Stimulated activated CD8-positive, alpha-beta memory T cell treated with anti-CD3 and anti-CD28 coated beads, Interleukin-15, amount 100 ng/mL, for 24 hours (primary cell): Measurements from ENCODE around the gene CDCA4.
"Not testable (repeated sequence)": the region's sequence is repeated elsewhere in the genome, so short reads cannot be mapped to it uniquely, and the experiment has no call there.

Experiments used
- DNase-seq: peaks from one replicate; pipeline ENCODE4 v3.0.0-alpha.2; 2020; ENCODE audit warnings: low read depth

Gene CDCA4

DNA sequence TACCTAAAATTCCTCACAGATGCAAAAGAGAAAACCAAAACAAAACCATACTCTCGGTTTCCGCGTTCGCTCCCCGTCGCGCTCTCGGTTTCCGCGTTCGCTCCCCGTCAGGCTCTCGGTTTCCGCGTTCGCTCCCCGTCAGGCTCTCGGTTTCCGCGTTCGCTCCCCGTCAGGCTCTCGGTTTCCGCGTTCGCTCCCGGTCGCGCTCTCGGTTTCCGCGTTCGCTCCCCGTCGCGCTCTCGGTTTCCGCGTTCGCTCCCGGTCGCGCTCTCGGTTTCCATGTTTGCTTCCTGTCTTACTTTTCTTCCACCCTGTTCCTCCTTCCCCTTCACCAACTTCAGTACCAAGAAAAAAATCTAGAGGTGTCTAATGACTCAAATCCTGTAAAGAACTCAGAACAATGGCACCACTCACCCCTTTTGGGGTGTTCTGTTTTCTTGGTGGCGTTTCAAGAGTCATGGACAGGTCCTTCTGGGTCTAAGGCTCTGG, 12.6 kb upstream of the CDCA4 start:
- not testable (repeated sequence) for DNase-seq

DNA sequence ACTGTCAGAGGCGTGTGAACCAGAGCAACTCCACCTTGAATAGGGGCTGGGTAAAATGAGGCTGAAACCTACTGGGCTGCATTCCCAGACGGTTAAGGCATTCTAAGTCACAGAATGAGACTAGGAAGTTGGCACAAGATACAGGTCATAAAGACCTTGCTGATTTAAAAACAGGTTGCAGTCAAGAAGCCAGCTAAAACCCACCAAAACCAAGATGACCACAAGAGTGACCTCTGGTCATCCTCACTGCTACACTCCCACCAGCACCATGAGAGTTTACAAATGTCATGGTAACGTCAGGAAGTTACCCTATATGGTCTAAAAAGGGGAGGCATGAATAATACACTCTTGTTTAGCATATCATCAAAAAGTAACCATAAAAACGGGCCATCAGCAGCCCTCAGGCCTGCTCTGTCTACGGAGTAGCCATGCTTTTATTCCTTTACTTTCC, 11.6 kb upstream of the CDCA4 start:
- DNase-seq, result not testable (repeated sequence)

DNA sequence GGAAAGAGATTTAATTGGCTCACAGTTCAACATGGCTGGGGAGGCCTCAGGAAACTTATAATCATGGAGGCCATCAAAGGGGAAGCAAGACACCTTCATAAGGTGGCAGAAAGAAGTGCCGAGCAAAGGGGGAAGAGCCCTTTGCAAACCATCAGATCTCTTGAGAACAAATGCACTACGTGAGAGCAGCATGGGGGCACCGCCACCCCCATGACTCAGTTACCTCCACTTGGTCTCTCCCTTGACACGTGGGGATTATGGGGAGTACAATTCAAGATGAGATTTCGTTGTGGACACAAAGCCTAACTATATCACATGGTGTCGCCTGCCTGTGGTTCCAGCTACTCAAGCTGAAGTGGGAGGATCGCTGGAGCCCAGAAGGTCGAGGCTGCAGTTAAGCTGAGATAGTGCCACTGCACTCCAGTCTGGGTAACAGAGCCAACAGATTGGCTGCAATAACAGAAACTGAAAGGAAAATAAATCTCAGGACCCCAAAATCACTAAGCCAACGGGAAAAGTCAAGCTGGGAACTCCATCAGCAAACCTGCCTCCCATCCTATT, 10.0 kb upstream of the CDCA4 start:
- no peak for DNase-seq

DNA sequence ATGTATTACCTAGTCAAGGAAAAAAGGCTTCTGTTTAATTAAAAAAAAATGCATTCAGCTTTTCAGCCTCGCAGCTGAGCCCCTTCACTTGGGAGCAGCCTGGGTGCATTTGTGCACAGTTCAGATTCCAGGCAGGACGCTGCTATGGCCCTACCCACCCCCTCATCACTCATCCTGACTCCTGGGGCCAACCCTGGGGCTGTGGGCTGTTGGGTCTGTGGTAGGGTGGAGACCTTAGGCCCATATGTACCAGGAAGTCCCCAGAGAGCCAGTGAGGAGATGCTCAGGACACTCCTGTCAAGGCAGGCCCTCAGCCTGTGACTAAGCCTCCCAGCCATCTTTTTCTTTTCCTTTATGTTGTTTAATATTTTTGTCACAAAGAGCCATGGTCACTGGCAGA, 9.3 kb upstream of the CDCA4 start:
- no peak for DNase-seq

DNA sequence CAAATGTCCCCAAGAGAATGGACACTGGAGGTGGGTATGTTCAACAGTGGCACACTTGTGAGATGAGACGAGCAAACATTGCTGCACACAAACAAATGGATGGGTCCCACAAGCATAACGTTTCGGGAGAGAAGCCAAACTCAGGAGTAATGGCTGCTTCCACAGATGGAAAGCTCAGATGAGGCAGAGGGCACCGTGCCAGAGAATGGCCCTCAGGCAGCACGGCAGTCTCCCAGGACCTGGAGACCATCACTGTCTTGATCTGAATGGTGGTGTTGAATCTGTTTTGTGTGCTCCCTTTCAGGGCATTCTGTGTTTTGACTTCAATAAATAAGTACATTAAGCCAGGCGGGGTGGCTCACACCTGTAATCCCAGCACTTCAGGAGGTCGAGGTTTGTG, 8.5 kb upstream of the CDCA4 start:
- DNase-seq, result no peak

DNA sequence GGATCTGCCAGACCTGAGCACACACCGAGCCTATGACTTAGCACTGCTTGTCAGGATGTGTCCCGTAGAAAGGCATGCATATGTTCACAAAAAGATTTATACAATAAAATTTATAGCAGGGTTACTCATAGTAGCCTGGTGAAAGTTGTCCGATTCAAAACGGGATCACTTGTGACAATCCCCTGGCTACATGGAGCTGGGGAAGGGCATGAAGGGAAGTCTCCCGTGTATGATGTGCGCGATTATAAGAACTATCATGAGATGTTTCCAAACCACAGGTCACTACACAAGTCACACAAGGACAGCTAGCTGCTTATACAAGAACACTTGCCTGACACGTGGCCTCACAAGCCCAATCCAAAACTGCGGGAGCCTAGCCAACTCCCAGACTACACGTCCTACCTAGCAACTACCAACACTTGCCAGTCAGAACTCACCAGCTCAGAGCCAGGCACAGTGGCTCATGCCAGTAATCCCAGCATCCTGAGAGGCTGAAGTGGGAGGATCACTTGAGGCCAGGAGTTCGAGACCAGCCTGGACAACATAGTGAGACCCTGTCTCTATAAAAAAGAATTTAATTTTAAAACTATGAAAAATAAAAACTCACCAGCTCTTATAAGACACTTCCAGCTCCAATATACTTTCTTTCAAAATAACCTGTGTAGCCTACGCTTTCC, 7.5 kb upstream of the CDCA4 start:
- no peak for DNase-seq

DNA sequence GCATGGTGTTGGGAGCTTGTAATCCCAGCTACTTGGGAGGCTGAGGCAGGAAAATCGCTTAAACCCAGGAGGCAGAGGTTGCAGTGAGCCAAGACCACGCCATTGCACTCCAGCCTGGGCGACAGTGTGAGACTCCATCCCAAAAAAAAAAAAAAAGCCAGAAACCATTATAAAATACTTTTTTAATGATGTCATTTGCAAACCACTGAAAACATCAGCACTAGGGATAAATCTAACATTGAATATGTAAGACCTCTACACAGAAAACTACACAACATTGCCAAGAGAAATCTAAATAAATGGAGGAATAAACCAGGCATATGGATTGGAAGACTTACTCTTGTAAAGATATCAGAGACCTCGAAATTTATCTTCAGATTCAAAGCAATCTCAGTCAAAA, 6.8 kb upstream of the CDCA4 start:
- DNase-seq, result not testable (repeated sequence)

DNA sequence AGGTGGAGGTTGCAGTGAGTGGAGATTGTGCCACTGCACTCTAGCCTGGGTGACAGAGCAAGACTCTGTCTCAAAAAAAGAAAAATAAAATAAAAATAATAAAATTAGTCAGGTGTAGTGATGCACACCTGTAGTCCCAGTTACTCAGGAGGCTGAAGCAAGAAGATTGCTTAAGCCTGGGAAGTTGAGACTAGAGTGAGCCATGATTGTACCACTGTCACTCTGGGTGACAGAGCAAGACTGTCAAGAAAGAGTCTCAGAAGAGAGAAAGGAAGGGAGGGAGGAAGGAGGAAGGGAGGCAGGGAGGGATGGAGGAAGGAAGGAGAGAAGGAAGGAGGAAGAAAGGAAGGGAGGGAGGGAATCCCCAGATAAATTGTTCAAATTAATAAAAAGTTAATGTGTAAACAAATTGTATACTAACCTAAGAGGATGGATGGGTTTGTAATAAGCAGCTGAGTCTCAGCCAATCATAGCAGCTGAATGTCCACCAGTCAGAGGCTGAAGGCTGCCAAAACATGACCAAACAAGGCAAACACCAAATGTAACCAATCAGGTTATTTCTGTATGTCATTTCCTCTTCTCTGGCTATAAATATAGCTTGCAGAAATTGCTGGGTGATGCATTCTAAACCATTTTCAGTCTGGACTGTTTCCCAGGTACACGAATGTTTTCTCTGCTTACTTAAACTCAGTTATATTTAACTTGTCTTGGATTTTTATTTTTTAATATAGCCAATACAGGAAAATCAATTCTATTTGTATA, 6.1 kb upstream of the CDCA4 start:
- no peak for DNase-seq

DNA sequence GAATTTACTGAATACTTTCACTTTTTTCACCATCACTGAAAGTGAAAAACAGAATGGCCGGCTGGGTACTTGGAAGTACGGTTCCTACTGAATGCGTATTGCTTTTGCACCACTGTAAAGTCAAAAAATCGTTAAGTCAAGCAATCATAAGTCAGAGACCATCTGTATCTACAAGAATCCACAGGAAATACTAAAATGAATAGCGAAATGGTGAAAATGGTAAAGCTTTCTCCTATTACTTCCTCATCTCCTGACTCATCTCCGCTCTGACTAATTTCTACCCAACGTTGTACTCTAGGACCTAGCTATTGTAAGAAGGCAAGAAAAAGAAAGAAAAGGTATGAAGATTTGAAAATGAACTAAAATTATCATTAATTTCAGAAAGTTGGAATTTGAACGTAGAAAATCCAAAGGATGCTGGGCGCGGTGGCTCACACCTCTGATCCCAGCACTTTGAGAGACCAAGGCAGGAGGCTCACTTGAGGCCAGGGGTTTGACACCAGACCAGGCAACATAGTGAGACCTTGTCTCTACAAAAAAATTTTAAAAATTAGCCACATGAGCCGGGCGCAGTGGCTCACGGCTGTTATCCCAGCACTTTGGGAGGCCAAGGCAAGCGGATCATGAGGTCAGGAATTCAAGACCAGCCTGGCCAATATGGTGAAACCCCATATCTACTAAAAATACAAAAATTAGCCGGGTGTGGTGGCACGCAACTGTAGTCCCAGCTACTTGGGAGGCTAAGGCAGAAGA, 5.3 kb upstream of the CDCA4 start:
- DNase-seq, result no peak

DNA sequence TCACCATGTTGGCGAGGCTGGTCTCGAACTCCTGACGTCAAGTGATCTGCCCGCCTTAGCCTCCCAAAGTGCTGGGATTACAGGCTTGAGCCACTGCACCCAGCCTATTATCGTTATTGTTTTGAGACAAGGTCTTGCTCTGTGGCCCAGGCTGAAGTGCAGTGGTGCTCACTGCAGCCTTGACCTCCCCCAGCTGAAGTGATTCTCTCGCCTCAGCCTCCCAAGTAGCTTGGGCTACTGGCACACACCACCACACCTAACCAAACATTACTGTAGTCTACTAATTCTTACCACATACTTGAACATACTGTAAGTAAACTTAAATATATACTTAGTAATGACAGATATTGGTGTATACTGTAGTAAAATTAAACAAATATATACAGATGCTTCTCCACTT, 4.5 kb upstream of the CDCA4 start:
- no peak for DNase-seq

DNA sequence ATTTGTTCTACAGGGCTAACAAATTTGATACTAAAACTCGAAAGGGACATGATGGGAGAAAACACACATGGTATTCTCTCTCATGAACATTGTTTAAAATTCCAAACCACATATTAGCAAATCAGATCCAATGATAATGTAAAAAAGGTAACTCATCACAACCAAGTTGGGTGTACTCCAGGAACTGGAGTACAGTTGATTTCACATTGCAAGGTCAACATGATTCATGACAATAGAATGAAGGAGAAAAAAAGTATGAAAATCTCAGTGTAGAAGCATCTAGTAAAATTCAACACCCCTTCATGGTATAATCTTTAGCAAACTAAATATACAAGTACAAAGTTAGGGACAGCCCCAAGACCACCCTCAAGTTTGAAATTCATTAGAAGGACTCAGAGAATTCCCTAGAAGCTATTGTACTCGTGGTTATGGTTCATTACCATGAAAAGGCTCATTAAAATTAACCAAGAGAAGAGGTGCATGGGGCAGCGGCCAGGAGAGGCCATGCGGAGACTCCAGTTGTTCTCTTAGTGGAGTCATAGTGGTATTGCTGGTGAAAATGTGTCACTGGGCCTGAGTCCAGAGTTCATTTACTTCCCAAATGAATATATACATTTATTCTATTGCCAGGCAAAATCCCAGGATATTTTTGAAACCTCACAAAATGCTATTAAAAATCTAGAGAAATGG, 3.1 kb upstream of the CDCA4 start:
- no peak for DNase-seq

DNA sequence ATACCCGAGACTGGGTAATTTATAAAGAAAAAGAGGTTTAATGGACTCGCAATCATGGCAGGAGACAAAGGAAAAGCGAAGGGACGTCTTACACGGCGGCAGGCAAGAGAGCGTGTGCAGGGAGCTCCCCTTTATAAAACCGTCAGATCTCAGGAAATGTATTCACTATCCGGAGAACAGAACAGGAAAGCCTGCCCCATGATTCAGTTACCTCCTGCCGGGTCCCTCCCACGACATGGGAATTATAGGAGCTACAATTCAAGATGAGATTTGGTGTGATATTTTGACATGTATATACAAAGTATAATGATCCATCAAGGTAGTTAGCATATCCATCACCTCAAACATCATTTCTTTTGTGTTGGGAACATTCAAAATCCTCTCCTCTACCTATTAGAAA, 2.3 kb upstream of the CDCA4 start:
- no peak for DNase-seq

DNA sequence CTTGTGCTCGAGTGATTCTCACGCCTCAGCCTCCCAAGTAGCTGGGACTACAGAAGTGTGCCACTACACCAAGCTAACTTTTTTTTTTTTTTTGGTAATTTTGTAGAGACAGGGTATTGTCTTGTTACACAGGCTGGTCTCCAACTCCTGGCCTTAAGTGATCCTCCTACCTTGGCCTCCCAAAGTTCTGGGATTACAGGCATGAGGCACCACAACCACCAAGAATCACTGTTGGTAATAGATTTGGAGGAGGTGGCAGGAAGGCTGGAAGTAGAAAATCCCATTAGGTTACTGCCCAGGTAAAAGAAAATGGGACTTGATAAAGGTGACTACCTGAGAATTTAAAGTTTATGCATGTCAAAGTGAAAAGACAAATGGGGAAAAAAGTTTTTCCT, 1.4 kb upstream of the CDCA4 start:
- no peak for DNase-seq

DNA sequence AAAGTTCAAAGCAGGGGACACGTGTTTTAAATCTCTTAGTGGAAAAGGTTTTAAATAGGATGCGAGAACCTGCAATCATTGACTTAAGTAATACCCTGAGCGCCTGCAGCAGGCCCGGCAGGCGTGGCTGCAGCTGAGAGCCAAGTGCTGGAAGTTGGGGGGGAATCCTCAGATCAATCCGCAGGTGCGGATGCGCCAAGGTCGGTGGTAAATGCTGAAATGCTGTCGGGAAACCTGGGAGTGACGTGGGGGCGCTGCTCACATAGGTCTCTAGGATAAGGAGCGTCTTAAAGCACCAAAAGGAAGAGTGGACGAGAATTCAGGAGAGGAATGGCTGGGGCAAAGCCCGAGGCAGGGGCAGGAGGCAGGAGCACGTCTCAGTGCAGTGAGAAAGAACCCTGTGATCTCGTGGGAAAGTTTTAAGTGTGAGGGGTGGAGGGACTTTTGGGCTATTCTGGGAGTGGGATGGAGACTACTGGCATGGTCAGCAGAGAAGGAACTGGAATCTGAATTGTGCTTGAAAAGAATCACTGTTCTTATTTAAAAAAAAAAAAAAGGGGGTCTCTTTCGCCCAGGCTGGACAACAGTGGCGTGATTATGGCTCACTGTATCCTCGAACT, 883 bp upstream of the CDCA4 start:
- DNase-seq, result no peak

DNA sequence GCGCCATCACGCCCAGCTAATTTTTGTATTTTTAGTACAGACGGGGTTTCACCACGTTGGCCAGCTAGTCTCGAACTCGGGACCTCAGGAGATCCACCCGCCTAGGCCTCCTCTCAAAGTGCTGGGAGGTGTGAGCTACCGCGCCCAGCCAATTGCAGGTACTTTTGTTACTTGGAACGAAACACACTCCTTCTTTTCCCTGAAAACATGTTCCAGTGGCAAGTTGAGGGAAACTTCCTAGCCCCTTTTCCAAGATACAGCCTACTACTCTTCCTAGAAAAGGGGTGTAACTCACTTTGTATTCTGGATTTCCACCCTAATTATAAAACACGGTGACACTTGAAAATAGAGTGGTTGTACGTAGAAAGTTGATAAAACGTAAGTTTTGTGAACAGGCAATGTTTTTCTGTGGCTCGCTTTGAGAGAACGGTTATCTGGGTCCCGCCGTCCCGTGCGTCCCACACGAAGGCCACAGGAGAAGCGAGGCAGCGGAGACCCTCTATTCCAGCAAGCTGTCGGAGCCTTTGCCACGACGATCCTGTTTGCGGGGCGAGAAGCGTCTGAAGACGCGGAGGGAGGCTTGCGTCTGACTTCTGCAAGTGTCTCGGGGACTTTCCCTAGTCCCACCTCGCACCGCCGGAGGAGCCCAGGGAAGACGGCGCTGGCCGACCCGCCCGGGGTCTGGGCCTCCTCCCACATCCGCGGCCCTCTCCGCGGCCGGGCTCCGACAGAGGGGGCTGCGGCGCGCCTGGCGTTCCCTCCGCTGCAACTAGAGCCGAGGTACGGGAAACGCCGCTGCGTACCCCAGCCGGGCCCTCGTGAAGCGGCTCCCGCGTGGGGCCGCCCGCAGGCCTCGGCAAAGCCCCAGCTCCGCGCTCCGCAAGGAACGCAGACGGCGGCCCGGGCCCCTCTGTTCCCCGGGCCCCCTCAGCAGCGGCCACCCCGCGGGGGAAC, 745 bp downstream of the CDCA4 start:
- DNase-seq, result peak; percentile 35

DNA sequence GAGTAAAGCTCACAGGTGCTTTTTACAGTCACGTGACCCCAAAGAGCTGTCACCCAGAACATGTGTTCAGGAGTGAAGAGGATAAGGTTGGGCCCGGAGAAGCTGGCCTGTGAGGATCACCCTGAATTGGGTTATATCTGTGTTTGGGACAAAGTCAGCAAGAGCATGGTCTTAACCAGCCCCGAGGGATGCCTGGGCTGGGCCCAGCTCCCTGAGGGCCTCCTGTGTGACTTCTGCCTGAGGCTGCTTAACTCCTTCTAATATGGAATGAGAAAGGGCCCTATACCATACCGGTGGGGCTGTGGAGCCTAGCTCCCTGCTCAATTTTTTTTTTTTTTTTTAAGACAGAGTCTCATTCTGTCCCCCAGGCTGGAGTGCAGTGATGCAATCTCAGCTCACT, 2.5 kb downstream of the CDCA4 start:
- no peak for DNase-seq

DNA sequence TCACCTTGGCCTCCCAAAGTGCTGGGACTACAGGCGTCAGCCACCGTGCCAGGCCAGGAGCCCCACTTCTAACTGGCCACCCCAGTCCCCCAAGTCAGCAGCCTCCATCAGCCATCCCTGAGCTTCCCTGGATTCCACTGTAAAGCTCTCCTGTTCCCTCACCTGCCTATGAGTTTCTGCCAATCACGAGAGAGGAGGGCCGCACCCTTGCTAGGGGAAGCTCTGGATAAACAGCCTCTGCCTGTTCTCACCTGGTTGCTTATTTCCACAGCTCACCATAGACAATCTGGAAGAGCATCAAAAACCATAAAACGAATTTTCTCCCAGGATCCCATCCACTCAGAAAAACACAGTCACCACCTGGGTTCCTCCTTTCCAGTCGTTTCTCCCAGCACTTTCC, 5.0 kb downstream of the CDCA4 start:
- DNase-seq, result no peak

DNA sequence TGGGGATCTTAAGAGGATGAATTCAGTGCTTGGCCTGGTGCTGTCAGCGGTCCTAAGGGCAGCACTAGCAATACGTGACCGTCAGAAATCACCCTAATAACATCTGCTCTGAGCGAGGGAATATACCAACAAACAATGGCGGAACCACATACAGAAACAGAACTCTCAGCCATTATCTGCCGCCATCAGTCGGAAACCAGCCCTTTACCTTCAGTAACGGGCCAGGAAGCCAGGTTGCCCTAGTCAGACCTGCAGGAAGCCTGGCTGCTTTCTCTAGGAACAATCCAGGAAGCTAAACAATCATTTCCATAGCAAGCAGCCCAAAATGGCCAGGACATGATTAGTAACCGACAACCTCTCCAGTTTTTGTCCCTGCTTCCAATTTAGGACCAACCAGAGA, 5.6 kb downstream of the CDCA4 start:
- no peak for DNase-seq

DNA sequence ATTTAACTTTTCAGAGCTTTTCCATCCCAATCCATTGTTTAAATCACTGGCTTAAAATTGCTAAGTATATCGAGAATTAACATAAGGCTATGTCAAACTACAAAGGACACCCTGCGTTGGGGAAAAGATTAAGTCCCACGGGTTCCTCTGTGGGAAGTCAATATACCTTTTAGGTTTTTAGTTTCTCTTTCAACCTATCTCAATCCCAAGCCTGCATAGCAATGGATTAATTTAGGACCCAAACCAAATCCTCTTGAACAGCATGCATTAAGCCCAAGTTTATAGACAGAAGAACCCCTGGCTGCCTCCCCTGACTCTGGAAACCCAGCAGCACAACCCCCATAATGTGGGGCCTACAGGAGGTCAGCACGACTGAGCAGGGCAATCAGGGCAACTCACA, 6.3 kb downstream of the CDCA4 start:
- no peak for DNase-seq

DNA sequence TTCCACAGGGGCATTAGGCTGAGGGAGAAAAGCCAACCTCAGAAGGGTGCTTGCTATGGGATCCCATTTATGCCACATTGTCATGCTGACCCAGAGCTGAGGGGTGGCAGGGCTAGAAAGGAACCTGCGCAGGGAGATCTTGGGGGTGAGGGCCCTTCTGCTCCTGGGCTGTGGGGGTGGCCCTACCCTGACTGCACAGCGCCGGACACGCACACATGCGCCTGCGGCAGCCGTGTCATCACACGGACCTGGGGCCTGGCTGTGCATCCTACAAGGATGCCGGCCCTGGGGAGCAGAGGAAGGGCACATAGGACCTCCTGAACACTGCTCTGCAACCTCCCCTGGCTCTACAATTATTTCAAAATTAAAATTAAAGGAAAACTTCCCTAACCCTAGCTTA, 6.9 kb downstream of the CDCA4 start:
- DNase-seq, result no peak
